Gastrocnemius medialis (tissue), 4 donors: ENCODE data around the gene COQ9.

ENCODE experiments used
- CTCF ChIP-seq, 5 experiments: fragments of 450-650 bp in 3 of 5; fragments of 200-600 bp in 2 of 5; sonication (generic) in 2 of 5; IDR thresholded peaks in 4 of 5; conservative IDR thresholded peaks in 1 of 5; 1 replicate in 4 of 5; 2 replicates in 1 of 5; pipeline ENCODE4 v1.5.1; 2016 to 2019; ENCODE audit warnings: antibody characterized with exemption in 5 of 5, mild to moderate bottlenecking in 3 of 5, moderate library complexity in 3 of 5
- POLR2A ChIP-seq, 2 donors: fragments of 450-650 bp; IDR thresholded peaks; one replicate each; pipeline ENCODE4 v1.6.1; 2017; ENCODE audit warnings: antibody characterized with exemption in 2 of 2, mild to moderate bottlenecking in 2 of 2, moderate library complexity in 2 of 2

DNA sequence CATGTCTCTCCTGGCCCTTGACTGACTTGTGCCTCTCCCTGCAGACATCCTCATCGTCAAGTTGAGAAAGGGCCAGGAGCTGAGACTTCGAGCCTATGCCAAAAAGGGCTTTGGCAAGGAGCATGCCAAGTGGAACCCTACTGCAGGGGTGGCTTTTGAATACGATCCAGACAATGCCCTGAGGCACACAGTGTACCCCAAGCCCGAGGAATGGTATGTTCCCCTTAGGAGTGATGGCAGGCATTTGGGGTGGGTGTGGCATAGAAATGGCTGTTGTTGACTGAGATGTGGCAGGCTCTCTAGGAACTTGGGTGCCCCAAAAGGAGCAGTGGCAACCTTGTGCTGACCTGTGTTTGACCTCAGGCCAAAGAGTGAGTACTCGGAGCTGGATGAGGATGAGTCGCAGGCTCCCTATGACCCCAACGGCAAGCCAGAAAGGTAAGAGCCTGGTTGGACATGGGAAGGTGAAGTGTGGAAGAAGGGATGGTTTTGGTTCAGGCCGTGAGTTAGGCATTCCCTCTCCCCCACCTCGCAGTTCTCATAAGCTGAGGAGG is 22.7 kb downstream of the COQ9 start:
- TF ChIP-seq CTCF (IDR thresholded peaks at IDR 0.05 in 4 of 5, conservative IDR thresholded peaks at IDR 0.05 in 1 of 5) (no peak), POLR2A (IDR thresholded peaks at IDR 0.05) (no peak)
